ENCODE data around the gene BOD1L2.

BOD1L2 gene

GRCh38 chr18:57149531-57149930, 2.6 kb downstream of the BOD1L2 start:
- no peak for TF ChIP-seq CTCF (IDR thresholded peaks at IDR 0.05; ENCODE audit: low read length, missing control alignments)
- no peak for DNase-seq (ENCODE audit: low read depth)
- H3K4me3 ChIP-seq (replicated peaks; ENCODE audit: low read depth, low read length): no peak overlapping the region

GRCh38 chr18:57150081-57150480, 3.2 kb downstream of the BOD1L2 start:
- TF ChIP-seq CTCF (IDR thresholded peaks at IDR 0.05; ENCODE audit: low read length, missing control alignments): no peak

GRCh38 chr18:57150828-57151227, 3.9 kb downstream of the BOD1L2 start:
- no peak overlapping the region for H3K4me3 ChIP-seq (replicated peaks; ENCODE audit: low read depth, low read length)
- TF ChIP-seq CTCF (IDR thresholded peaks at IDR 0.05; ENCODE audit: low read length, missing control alignments): no peak
- DNase-seq (ENCODE audit: low read depth): no peak

More at GRCh38 chr18:57150081-57150480, 3.2 kb downstream of the BOD1L2 start:
- no peak overlapping the region for H3K4me3 ChIP-seq (replicated peaks; ENCODE audit: low read depth, low read length)
- DNase-seq (ENCODE audit: low read depth): no peak

- no peak for DNase-seq (ENCODE audit: low read depth)
- TF ChIP-seq CTCF (IDR thresholded peaks at IDR 0.05; ENCODE audit: low read length, missing control alignments): no peak
Observed at GRCh38 chr18:57154191-57154830, 7.4 kb downstream of the BOD1L2 start.

GRCh38 chr18:57164401-57164800, 17.5 kb downstream of the BOD1L2 start:
- TF ChIP-seq CTCF (IDR thresholded peaks at IDR 0.05; ENCODE audit: low read length, missing control alignments): no peak

More at GRCh38 chr18:57154191-57154830, 7.4 kb downstream of the BOD1L2 start:
- no peak overlapping the region for H3K4me3 ChIP-seq (replicated peaks; ENCODE audit: low read depth, low read length)

GRCh38 chr18:57167617-57168308, 20.9 kb downstream of the BOD1L2 start:
- TF ChIP-seq CTCF (IDR thresholded peaks at IDR 0.05; ENCODE audit: low read length, missing control alignments): no peak
- no peak for DNase-seq (ENCODE audit: low read depth)
- no peak overlapping the region for H3K4me3 ChIP-seq (replicated peaks; ENCODE audit: low read depth, low read length)

More at GRCh38 chr18:57164401-57164800, 17.5 kb downstream of the BOD1L2 start:
- no peak for DNase-seq (ENCODE audit: low read depth)
- no peak overlapping the region for H3K4me3 ChIP-seq (replicated peaks; ENCODE audit: low read depth, low read length)
